Activated CD4-positive, alpha-beta T cell treated with anti-CD3 and anti-CD28 coated beads, Interleukin-2, amount 50 U/mL, for 16 hours (primary cell): Measurements from ENCODE around the gene ABR.
"Not testable (repeated sequence)": the region's sequence is repeated elsewhere in the genome, so short reads cannot be mapped to it uniquely, and the experiment has no call there.

Experiments used
- DNase-seq: peaks from one replicate; pipeline ENCODE4 v3.0.0-alpha.2; 2020

The ABR gene

GRCh38 chr17:1060991-1061390 lies 118.8 kb downstream of the ABR start:
- peak; percentile 63 for DNase-seq

- DNase-seq: no peak
These were observed 120.5 kb downstream of the ABR start for GRCh38 chr17:1059131-1059795.

GRCh38 chr17:1058423-1059130 lies 121.2 kb downstream of the ABR start:
- DNase-seq: peak; percentile 66

GRCh38 chr17:1056761-1057160 lies 123.0 kb downstream of the ABR start:
- DNase-seq: no peak

GRCh38 chr17:1055751-1056645 lies 123.8 kb downstream of the ABR start:
- peak; percentile 46 for DNase-seq

GRCh38 chr17:1055231-1055630 lies 124.5 kb downstream of the ABR start:
- DNase-seq: no peak

GRCh38 chr17:1054656-1055055 lies 125.1 kb downstream of the ABR start:
- DNase-seq: no peak

- no peak for DNase-seq
These were observed 126.0 kb downstream of the ABR start for GRCh38 chr17:1053661-1054360.

- no peak for DNase-seq
These were observed 128.5 kb downstream of the ABR start for GRCh38 chr17:1050996-1051925.

GRCh38 chr17:1050246-1050995 lies 129.4 kb downstream of the ABR start:
- no peak for DNase-seq

GRCh38 chr17:1049446-1050225 lies 130.1 kb downstream of the ABR start:
- DNase-seq: no peak

GRCh38 chr17:1048516-1049115 lies 131.2 kb downstream of the ABR start:
- not testable (repeated sequence) for DNase-seq

GRCh38 chr17:1047879-1048470 lies 131.8 kb downstream of the ABR start:
- DNase-seq: no peak

GRCh38 chr17:1047177-1047878 lies 132.5 kb downstream of the ABR start:
- no peak for DNase-seq

GRCh38 chr17:1045456-1045855 lies 134.3 kb downstream of the ABR start:
- no peak for DNase-seq

GRCh38 chr17:1044387-1045009 lies 135.3 kb downstream of the ABR start:
- DNase-seq: not testable (repeated sequence)

GRCh38 chr17:1043601-1044251 lies 136.1 kb downstream of the ABR start:
- DNase-seq: no peak

- no peak for DNase-seq
These were observed 137.3 kb downstream of the ABR start for GRCh38 chr17:1042486-1042885.
